ENCODE measurements around the gene DBR1.

DBR1 gene, protein sequence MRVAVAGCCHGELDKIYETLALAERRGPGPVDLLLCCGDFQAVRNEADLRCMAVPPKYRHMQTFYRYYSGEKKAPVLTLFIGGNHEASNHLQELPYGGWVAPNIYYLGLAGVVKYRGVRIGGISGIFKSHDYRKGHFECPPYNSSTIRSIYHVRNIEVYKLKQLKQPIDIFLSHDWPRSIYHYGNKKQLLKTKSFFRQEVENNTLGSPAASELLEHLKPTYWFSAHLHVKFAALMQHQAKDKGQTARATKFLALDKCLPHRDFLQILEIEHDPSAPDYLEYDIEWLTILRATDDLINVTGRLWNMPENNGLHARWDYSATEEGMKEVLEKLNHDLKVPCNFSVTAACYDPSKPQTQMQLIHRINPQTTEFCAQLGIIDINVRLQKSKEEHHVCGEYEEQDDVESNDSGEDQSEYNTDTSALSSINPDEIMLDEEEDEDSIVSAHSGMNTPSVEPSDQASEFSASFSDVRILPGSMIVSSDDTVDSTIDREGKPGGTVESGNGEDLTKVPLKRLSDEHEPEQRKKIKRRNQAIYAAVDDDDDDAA

DNA sequence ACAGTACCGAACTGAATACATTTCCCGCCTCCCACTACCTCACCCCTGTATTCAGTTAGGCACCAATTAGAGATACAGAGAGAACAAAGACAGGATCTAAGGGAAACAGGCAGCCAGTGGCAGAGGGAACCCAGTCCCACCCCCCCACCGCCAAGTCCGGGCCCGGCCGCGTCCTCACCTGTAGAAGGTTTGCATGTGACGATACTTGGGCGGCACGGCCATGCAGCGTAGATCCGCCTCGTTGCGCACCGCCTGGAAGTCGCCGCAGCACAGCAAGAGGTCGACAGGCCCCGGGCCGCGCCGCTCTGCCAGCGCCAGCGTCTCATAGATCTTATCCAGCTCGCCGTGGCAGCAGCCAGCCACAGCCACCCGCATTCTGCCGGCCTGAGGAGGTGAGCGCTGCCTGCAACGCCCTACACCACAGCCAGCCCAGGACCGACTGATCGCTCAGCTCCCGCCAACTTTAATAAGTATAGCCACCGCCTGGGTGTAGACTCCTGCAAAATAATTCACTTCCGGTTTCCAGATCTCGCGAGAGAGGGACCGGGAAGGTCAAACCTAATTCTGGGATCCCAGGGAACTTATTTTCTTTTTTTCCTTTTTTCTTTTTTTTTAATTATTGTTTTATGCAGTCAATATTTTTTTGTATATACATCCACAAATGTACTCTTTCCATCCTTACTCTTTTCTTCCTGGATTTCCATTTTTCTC, at the start of gene DBR1:
Gene DBR1 (minus strand): TSS at position 501 of the 711 bp plus-strand sequence. CDS start 126 bp downstream, at position 375.
- peak; percentile 80 to 84 for DNase-seq
- Histone ChIP-seq H3K36me3 (peaks cover under 1 to 18% (median 6%) of the 10 kb centered on the region in 3 donors), H3K9me3 (no peaks in the 10 kb centered on the region), H3K27me3 (no peaks in the 10 kb centered on the region), H3K4me1 (peaks cover 0 to 24% (median 10%) of the 10 kb centered on the region in 4 donors), H3K27ac (peak within 1 kb of the TSS; percentile 80 to 88), H3K4me3 (peak within 1 kb of the TSS; percentile 71 to 90)
- TF ChIP-seq, protein P1, sequence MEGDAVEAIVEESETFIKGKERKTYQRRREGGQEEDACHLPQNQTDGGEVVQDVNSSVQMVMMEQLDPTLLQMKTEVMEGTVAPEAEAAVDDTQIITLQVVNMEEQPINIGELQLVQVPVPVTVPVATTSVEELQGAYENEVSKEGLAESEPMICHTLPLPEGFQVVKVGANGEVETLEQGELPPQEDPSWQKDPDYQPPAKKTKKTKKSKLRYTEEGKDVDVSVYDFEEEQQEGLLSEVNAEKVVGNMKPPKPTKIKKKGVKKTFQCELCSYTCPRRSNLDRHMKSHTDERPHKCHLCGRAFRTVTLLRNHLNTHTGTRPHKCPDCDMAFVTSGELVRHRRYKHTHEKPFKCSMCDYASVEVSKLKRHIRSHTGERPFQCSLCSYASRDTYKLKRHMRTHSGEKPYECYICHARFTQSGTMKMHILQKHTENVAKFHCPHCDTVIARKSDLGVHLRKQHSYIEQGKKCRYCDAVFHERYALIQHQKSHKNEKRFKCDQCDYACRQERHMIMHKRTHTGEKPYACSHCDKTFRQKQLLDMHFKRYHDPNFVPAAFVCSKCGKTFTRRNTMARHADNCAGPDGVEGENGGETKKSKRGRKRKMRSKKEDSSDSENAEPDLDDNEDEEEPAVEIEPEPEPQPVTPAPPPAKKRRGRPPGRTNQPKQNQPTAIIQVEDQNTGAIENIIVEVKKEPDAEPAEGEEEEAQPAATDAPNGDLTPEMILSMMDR (IDR thresholded peaks at IDR 0.05) = no peak
- intact Hi-C loops (cut with DNase I; ENCODE audit: low total_unique reads) = no loop called here

DNA sequence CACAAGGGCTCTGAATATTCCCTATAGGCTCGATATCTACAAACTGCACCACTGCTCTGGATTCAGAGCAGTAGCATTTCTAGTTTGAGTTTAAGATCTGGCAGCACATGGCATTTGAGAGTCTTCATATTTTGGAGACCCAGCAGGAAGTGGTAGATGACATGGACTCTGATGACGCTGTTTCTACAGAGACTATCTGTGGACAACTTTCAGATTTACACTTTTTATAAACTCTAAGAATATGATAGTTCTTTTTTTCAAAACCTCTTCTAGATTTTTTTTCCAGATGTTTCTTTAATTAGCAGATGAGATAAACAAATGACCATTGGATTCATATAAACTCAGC, 48.2 kb upstream of the DBR1 start:
- Histone ChIP-seq H3K27ac (no peak overlapping the region), H3K9me3 (no peaks in the 10 kb centered on the region), H3K4me1 (peaks cover 0 to 37% (median 7%) of the 10 kb centered on the region in 4 donors), H3K27me3 (no peaks in the 10 kb centered on the region), H3K36me3 (peaks cover 29 to 47% (median 46%) of the 10 kb centered on the region in 3 donors), H3K4me3 (no peak overlapping the region)
- TF ChIP-seq, protein P1 (IDR thresholded peaks at IDR 0.05) = no peak
- DNase-seq = no peak
- intact Hi-C loops (cut with DNase I; ENCODE audit: low total_unique reads) = no loop called here

DNA sequence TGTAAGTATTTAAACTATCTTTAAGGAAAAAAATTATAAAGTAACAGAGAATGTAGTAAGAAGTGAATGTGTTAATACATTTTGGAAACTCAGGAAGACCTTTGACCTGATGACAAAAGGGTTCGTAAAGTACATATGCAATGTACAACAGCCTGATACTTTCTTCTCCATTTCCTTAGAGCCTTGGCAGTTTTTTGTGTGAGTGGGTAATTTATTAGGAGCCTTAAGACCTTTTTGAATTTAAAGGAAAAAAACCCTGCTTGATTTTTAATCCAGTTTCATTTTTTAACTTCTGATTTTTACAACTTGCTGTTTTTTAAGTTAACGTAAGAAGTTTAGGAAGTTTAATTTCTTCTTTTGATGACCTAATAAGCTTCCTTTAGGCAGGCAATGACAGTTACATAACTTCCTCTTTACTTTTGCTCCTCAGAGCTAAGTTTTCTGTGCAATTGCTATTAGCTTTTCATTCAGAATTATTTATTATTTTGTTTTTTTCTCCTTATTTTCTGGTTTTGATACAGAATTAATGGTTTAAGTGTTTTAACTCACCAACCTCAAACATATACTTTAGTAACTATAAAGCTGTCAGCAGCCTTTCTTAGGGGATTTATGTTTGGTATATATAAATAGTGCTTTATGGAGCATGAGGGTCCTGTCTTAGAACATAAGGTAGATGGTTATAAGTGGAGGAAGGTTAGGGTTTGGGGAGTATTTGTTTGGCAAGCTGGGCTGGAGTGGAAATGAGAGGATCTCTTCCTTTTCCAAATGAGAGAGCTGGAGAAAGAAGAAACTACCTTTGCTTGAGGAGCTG, 47.6 kb upstream of the DBR1 start:
- Histone ChIP-seq H3K27ac (no peak overlapping the region), H3K9me3 (no peaks in the 10 kb centered on the region), H3K36me3 (peaks cover 29 to 41% (median 40%) of the 10 kb centered on the region in 3 donors), H3K4me3 (no peak overlapping the region), H3K4me1 (peaks cover 0 to 37% (median 7%) of the 10 kb centered on the region in 4 donors), H3K27me3 (no peaks in the 10 kb centered on the region)
- DNase-seq = no peak
- intact Hi-C loops (cut with DNase I; ENCODE audit: low total_unique reads) = no loop called here
- TF ChIP-seq, protein P1 (IDR thresholded peaks at IDR 0.05) = no peak

DNA sequence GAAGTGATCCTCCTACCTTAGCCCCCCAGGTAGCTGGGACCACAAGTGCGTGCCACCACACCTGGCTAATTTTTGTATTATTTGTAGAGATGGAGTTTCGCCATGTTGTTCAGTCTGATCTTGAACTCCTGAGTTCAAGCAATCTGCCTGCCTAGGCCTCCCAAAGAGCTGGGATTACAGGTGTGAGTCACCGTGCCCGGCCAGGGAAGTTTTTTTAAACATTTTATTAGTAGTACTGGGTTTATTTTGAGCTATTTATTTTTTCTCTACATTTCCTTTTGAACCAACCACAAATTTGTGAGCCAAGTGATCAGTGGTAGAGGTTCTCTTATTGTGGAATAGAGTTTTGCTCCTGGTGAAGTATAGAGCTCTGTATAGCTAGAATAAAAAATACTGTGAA, 46.1 kb upstream of the DBR1 start:
- no peak for DNase-seq
- Histone ChIP-seq H3K36me3 (peaks cover 26 to 31% (median 26%) of the 10 kb centered on the region in 3 donors), H3K9me3 (no peaks in the 10 kb centered on the region), H3K4me1 (peaks cover 0 to 37% (median 7%) of the 10 kb centered on the region in 4 donors), H3K4me3 (no peak overlapping the region), H3K27me3 (no peaks in the 10 kb centered on the region), H3K27ac (no peak overlapping the region)
- TF ChIP-seq, protein P1 (IDR thresholded peaks at IDR 0.05) = no peak
- intact Hi-C loops (cut with DNase I; ENCODE audit: low total_unique reads) = no loop called here

DNA sequence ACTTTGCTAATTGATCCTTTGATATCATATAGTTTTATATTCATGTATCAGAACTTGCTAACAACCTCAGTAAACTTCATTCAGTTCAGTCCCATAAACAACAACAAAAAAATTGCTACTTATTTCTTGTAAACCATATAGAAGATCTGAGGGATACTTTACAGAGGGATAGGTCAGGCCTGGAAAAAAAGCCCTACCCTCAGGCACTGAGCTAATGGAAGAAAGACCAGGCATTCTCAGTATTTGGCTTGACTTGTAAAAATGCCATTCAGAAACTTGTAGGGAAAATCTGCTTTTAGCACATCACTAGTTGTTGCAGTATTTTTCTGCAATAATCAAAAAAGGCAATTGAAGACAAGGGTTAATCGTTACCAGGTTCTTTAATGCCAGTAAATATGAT, 45.5 kb upstream of the DBR1 start:
- peaks cover 0 to 37% (median 7%) of the 10 kb centered on the region in 4 donors for H3K4me1 ChIP-seq
- no peak overlapping the region for H3K27ac ChIP-seq
- intact Hi-C loops (cut with DNase I; ENCODE audit: low total_unique reads) = no loop called here
- TF ChIP-seq, protein P1 (IDR thresholded peaks at IDR 0.05) = no peak
- no peaks in the 10 kb centered on the region for H3K27me3 ChIP-seq
- no peak for DNase-seq
- no peaks in the 10 kb centered on the region for H3K9me3 ChIP-seq
- H3K36me3 ChIP-seq = peaks cover 20 to 25% (median 22%) of the 10 kb centered on the region in 3 donors
- no peak overlapping the region for H3K4me3 ChIP-seq
